ENCODE measurements around the gene NF1. TPM values are rescaled to one million over a fixed set of nuclear protein-coding genes. Genes with fewer than 3 reads are reported as not detected.

The NF1 gene
- total and polyA plus RNA-seq, 2 of the 13 experiments (the other 11 are each of a cell fraction or from before 2014, with no cell fraction given): 21.5 to 26.5 TPM

DNA sequence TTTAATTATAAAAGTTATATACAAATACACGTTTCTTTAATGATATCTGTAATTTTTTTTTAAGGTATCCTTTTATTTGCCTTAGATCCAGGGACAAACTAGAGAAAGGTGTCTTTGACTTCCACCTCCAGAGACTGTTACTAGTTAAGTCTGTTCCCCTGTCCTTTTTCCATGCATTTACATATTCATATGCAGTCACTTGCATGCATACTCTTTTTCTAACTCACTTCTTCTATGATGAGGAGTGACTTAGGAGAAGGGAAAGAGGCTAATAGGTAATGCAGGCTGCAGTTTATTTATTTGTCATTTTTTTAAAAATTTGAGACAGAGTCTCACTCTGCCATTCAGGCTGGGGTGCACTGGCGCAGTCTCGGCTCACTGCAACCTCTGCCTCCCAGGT, 141.4 kb downstream of the NF1 start:
- H3K4me1 ChIP-seq (ENCODE audit: insufficient read depth, low read length): no peaks in the 10 kb centered on the region
- ATAC-seq: no peak
- no peak overlapping the region for H3K9ac ChIP-seq (ENCODE audit: insufficient read depth, low read depth, low read length)
- no peak overlapping the region for H3K4me3 ChIP-seq (replicated peaks in 1 of 3; ENCODE audit: insufficient read depth in 1 of 3, low read depth in 2 of 3, low read length in 3 of 3)
- peaks cover 4 to 34% of the 10 kb centered on the region in 2 experiments for H3K36me3 ChIP-seq (replicated peaks in 1 of 2; ENCODE audit: control insufficient read depth in 1 of 2, insufficient read depth in 2 of 2, low read length in 2 of 2)
- in situ Hi-C loops (cut with HindIII; ENCODE audit: extremely low pct_ligation_motif_present, low pct_unique_long_range_greater_than_20kb): no loop called here
- FAIRE-seq: no peak
- no TSS peak for BruUV-seq (replicated peaks)
- no peak for DNase-seq (ENCODE audit: low spot score)
- CTCF ChIA-PET (ENCODE audit: low intra/inter-chr PET ratio, low total read pairs): no interaction called here
- intact Hi-C loops (cut with micrococcal nuclease; ENCODE audit: unreplicated experiment): no loop called here
- H3K79me2 ChIP-seq (ENCODE audit: insufficient read depth, low read length): no peaks in the 10 kb centered on the region
- WGBS (ENCODE audit: low lambda C conversion rate): 93% methylated on average over 3 of the region's 3 CpGs
- H3K27ac ChIP-seq (ENCODE audit: extremely low read length, insufficient read depth, low read length): no peak overlapping the region
- H2AFZ ChIP-seq (ENCODE audit: low read length): no peak overlapping the region
- no peaks in the 10 kb centered on the region for H3K27me3 ChIP-seq (ENCODE audit: control insufficient read depth in 1 of 2, insufficient read depth in 2 of 2, low read length in 2 of 2)
- H3K9me3 ChIP-seq (ENCODE audit: low read length): no peaks in the 10 kb centered on the region
- POLR2A ChIA-PET: no interaction called here
- H3K4me2 ChIP-seq (ENCODE audit: low read depth, low read length): no peak overlapping the region
- no peaks in the 10 kb centered on the region for H4K20me1 ChIP-seq (ENCODE audit: insufficient read depth, low read length)
- TF ChIP-seq CBFB (CRISPR knock-in tag; IDR thresholded peaks at IDR 0.05) (no peak), ZFP36L1 (CRISPR knock-in tag; IDR thresholded peaks at IDR 0.05) (no peak), HCFC1 (IDR thresholded peaks at IDR 0.05; ENCODE audit: low read depth, low read length) (no peak), ZNF878 (CRISPR knock-in tag; IDR thresholded peaks at IDR 0.05) (no peak), HDAC1 (CRISPR knock-in tag; IDR thresholded peaks at IDR 0.05) (no peak), KLF11 (CRISPR knock-in tag; IDR thresholded peaks at IDR 0.05) (no peak), MTF1 (CRISPR knock-in tag; IDR thresholded peaks at IDR 0.05) (no peak)
- TF ChIP-seq, protein P1, sequence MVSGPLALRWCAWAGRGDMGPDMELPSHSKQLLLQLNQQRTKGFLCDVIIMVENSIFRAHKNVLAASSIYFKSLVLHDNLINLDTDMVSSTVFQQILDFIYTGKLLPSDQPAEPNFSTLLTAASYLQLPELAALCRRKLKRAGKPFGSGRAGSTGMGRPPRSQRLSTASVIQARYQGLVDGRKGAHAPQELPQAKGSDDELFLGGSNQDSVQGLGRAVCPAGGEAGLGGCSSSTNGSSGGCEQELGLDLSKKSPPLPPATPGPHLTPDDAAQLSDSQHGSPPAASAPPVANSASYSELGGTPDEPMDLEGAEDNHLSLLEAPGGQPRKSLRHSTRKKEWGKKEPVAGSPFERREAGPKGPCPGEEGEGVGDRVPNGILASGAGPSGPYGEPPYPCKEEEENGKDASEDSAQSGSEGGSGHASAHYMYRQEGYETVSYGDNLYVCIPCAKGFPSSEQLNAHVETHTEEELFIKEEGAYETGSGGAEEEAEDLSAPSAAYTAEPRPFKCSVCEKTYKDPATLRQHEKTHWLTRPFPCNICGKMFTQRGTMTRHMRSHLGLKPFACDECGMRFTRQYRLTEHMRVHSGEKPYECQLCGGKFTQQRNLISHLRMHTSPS (CRISPR knock-in tag; IDR thresholded peaks at IDR 0.05; ENCODE audit: low read depth): no peak
- TF ChIP-seq, protein P2, sequence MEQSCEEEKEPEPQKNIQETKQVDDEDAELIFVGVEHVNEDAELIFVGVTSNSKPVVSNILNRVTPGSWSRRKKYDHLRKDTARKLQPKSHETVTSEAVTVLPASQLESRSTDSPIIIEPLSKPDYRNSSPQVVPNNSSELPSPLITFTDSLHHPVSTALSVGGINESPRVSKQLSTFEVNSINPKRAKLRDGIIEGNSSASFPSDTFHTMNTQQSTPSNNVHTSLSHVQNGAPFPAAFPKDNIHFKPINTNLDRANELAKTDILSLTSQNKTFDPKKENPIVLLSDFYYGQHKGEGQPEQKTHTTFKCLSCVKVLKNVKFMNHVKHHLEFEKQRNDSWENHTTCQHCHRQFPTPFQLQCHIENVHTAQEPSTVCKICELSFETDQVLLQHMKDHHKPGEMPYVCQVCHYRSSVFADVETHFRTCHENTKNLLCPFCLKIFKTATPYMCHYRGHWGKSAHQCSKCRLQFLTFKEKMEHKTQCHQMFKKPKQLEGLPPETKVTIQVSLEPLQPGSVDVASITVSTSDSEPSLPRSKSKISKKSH (CRISPR knock-in tag; IDR thresholded peaks at IDR 0.05; ENCODE audit: borderline replicate concordance): no peak
- TF ChIP-seq, protein P3, sequence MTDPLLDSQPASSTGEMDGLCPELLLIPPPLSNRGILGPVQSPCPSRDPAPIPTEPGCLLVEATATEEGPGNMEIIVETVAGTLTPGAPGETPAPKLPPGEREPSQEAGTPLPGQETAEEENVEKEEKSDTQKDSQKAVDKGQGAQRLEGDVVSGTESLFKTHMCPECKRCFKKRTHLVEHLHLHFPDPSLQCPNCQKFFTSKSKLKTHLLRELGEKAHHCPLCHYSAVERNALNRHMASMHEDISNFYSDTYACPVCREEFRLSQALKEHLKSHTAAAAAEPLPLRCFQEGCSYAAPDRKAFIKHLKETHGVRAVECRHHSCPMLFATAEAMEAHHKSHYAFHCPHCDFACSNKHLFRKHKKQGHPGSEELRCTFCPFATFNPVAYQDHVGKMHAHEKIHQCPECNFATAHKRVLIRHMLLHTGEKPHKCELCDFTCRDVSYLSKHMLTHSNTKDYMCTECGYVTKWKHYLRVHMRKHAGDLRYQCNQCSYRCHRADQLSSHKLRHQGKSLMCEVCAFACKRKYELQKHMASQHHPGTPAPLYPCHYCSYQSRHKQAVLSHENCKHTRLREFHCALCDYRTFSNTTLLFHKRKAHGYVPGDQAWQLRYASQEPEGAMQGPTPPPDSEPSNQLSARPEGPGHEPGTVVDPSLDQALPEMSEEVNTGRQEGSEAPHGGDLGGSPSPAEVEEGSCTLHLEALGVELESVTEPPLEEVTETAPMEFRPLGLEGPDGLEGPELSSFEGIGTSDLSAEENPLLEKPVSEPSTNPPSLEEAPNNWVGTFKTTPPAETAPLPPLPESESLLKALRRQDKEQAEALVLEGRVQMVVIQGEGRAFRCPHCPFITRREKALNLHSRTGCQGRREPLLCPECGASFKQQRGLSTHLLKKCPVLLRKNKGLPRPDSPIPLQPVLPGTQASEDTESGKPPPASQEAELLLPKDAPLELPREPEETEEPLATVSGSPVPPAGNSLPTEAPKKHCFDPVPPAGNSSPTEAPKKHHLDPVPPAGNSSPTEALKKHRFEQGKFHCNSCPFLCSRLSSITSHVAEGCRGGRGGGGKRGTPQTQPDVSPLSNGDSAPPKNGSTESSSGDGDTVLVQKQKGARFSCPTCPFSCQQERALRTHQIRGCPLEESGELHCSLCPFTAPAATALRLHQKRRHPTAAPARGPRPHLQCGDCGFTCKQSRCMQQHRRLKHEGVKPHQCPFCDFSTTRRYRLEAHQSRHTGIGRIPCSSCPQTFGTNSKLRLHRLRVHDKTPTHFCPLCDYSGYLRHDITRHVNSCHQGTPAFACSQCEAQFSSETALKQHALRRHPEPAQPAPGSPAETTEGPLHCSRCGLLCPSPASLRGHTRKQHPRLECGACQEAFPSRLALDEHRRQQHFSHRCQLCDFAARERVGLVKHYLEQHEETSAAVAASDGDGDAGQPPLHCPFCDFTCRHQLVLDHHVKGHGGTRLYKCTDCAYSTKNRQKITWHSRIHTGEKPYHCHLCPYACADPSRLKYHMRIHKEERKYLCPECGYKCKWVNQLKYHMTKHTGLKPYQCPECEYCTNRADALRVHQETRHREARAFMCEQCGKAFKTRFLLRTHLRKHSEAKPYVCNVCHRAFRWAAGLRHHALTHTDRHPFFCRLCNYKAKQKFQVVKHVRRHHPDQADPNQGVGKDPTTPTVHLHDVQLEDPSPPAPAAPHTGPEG (CRISPR knock-in tag; IDR thresholded peaks at IDR 0.05): no peak
- TF ChIP-seq, protein P4, sequence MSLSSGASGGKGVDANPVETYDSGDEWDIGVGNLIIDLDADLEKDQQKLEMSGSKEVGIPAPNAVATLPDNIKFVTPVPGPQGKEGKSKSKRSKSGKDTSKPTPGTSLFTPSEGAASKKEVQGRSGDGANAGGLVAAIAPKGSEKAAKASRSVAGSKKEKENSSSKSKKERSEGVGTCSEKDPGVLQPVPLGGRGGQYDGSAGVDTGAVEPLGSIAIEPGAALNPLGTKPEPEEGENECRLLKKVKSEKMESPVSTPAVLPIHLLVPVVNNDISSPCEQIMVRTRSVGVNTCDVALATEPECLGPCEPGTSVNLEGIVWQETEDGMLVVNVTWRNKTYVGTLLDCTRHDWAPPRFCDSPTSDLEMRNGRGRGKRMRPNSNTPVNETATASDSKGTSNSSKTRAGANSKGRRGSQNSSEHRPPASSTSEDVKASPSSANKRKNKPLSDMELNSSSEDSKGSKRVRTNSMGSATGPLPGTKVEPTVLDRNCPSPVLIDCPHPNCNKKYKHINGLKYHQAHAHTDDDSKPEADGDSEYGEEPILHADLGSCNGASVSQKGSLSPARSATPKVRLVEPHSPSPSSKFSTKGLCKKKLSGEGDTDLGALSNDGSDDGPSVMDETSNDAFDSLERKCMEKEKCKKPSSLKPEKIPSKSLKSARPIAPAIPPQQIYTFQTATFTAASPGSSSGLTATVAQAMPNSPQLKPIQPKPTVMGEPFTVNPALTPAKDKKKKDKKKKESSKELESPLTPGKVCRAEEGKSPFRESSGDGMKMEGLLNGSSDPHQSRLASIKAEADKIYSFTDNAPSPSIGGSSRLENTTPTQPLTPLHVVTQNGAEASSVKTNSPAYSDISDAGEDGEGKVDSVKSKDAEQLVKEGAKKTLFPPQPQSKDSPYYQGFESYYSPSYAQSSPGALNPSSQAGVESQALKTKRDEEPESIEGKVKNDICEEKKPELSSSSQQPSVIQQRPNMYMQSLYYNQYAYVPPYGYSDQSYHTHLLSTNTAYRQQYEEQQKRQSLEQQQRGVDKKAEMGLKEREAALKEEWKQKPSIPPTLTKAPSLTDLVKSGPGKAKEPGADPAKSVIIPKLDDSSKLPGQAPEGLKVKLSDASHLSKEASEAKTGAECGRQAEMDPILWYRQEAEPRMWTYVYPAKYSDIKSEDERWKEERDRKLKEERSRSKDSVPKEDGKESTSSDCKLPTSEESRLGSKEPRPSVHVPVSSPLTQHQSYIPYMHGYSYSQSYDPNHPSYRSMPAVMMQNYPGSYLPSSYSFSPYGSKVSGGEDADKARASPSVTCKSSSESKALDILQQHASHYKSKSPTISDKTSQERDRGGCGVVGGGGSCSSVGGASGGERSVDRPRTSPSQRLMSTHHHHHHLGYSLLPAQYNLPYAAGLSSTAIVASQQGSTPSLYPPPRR (CRISPR knock-in tag; IDR thresholded peaks at IDR 0.05; ENCODE audit: borderline replicate concordance): no peak
